ENCODE data around the gene C21orf58.

Gene C21orf58

DNA sequence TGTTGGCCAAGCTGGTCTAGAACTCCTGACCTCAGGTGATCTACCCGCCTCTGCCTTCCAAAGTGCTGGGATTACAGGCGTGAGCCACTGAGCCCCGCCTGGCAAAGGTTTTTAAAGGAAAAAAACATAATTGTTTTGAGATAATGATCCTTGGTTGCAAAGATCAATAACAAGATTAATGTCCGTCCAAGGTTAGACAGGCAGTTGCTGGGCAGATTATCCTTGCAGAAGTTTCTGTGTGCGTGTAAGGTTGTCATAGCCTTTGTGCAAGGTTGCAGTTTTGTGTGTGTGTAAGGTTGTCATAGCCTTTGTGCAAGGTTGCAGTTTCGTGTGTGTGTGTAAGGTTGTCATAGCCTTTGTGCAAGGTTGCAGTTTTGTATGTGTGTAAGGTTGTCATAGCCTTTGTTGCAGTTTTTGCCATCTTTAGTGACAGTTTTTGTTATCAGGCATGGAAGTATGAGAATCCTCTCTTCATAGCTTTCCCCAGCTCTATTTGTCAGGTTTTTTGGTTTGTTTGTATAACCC is 34.0 kb downstream of the C21orf58 start:
- H3K9ac ChIP-seq (ENCODE audit: low read length) = no peak overlapping the region
- peak overlapping the region; percentile 36; the same call in 1 of the 2 replicates for H3K4me2 ChIP-seq (ENCODE audit: low read length)
- H3K27me3 ChIP-seq (ENCODE audit: insufficient read depth, low read length) = no peaks in the 10 kb centered on the region
- no peak overlapping the region for H3K4me3 ChIP-seq (ENCODE audit: low read depth, low read length, poor library complexity, severe bottlenecking)
- peaks cover 9% of the 10 kb centered on the region for H3K79me2 ChIP-seq (ENCODE audit: insufficient read depth, low read length)
- H2AFZ ChIP-seq (ENCODE audit: low read length) = no peak overlapping the region
- no peaks in the 10 kb centered on the region for H4K20me1 ChIP-seq (ENCODE audit: insufficient read depth, low read length)
- TF ChIP-seq EZH2 (IDR thresholded peaks at IDR 0.05; ENCODE audit: borderline replicate concordance, low read length) (no peak), CTCF (IDR thresholded peaks at IDR 0.05; ENCODE audit: low read length) (no peak)
- H3K9me3 ChIP-seq (ENCODE audit: low read length) = no peaks in the 10 kb centered on the region
- H3K4me1 ChIP-seq (ENCODE audit: insufficient read depth, low read length, severe bottlenecking) = peaks cover 26% of the 10 kb centered on the region
- H3F3A ChIP-seq (ENCODE audit: insufficient read depth, low read length) = no peaks in the 10 kb centered on the region; the same call in 1 of the 2 replicates
- no peak overlapping the region for H3K27ac ChIP-seq (ENCODE audit: low read depth, low read length, poor library complexity, severe bottlenecking)
- no peaks in the 10 kb centered on the region for H3K9me2 ChIP-seq (ENCODE audit: low read depth, low read length)
- H3K36me3 ChIP-seq (ENCODE audit: insufficient read depth, low read length) = peaks cover 15% of the 10 kb centered on the region

GRCh38 chr21:46287541-46287940 is 36.1 kb downstream of the C21orf58 start:
- H3K79me2 ChIP-seq (ENCODE audit: insufficient read depth, low read length) = peaks cover 24% of the 10 kb centered on the region

DNA sequence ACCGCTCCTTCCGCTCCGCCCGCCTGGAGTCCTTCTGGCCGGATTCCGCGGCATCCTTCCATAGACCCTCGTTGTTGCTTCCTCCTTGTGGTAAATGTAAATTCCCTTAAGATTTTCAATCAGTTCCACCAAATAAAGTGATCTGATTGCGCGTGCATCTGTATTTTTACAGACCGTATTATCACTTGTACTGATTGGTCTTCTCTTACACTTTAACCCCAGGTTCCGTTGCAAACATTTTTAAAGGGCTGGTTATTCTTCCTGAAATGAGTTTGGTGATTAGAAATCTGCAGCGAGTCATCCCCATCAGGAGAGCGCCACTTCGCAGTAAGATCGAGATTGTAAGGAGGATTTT is 37.0 kb downstream of the C21orf58 start:
- Histone ChIP-seq H3F3A (ENCODE audit: insufficient read depth, low read length) (no peaks in the 10 kb centered on the region; the same call in 1 of the 2 replicates), H3K4me1 (ENCODE audit: insufficient read depth, low read length, severe bottlenecking) (peaks cover 46% of the 10 kb centered on the region), H4K20me1 (ENCODE audit: insufficient read depth, low read length) (no peaks in the 10 kb centered on the region), H3K4me3 (ENCODE audit: low read depth, low read length, poor library complexity, severe bottlenecking) (peak overlapping the region; percentile 94), H3K9me2 (ENCODE audit: low read depth, low read length) (no peaks in the 10 kb centered on the region), H3K9ac (ENCODE audit: low read length) (peak overlapping the region; percentile 94), H2AFZ (ENCODE audit: low read length) (no peak overlapping the region), H3K79me2 (ENCODE audit: insufficient read depth, low read length) (peaks cover 30% of the 10 kb centered on the region), H3K27ac (ENCODE audit: low read depth, low read length, poor library complexity, severe bottlenecking) (peak overlapping the region; percentile 77), H3K4me2 (ENCODE audit: low read length) (peak overlapping the region; percentile 93), H3K36me3 (ENCODE audit: insufficient read depth, low read length) (peaks cover 25% of the 10 kb centered on the region), H3K27me3 (ENCODE audit: insufficient read depth, low read length) (no peaks in the 10 kb centered on the region), H3K9me3 (ENCODE audit: low read length) (no peaks in the 10 kb centered on the region)
- TF ChIP-seq EZH2 (IDR thresholded peaks at IDR 0.05; ENCODE audit: borderline replicate concordance, low read length) (no peak), CTCF (IDR thresholded peaks at IDR 0.05; ENCODE audit: low read length) (no peak)

More at GRCh38 chr21:46287541-46287940, 36.1 kb downstream of the C21orf58 start:
- Histone ChIP-seq H3F3A (ENCODE audit: insufficient read depth, low read length) (no peaks in the 10 kb centered on the region; the same call in 1 of the 2 replicates), H3K4me1 (ENCODE audit: insufficient read depth, low read length, severe bottlenecking) (peaks cover 46% of the 10 kb centered on the region), H3K36me3 (ENCODE audit: insufficient read depth, low read length) (peaks cover 30% of the 10 kb centered on the region), H3K9me2 (ENCODE audit: low read depth, low read length) (no peaks in the 10 kb centered on the region), H3K9ac (ENCODE audit: low read length) (no peak overlapping the region; the same call in 1 of the 2 replicates), H3K4me2 (ENCODE audit: low read length) (peak overlapping the region; percentile 93; the same call in 1 of the 2 replicates), H4K20me1 (ENCODE audit: insufficient read depth, low read length) (no peaks in the 10 kb centered on the region), H3K9me3 (ENCODE audit: low read length) (no peaks in the 10 kb centered on the region), H3K27ac (ENCODE audit: low read depth, low read length, poor library complexity, severe bottlenecking) (peak overlapping the region; percentile 77), H3K4me3 (ENCODE audit: low read depth, low read length, poor library complexity, severe bottlenecking) (peak overlapping the region; percentile 94), H3K27me3 (ENCODE audit: insufficient read depth, low read length) (no peaks in the 10 kb centered on the region), H2AFZ (ENCODE audit: low read length) (no peak overlapping the region)
- no peak for TF ChIP-seq EZH2 (IDR thresholded peaks at IDR 0.05; ENCODE audit: borderline replicate concordance, low read length)

Measured in OCI-LY1 (cell line).